OCI-LY1 (cell line): ENCODE data around the gene CATSPERD.
"Not testable (repeated sequence)": the region's sequence is repeated elsewhere in the genome, so short reads cannot be mapped to it uniquely, and the experiment has no call there.

Experiments
- CTCF ChIP-seq: fragments of 200-600 bp; sonication (generic), shearing (Covaris generic); IDR thresholded peaks from 2 replicates; pipeline ENCODE4 v1.5.1; 2017; ENCODE audit warnings: mild to moderate bottlenecking, antibody characterized with exemption, low read length, moderate library complexity, mixed read lengths
- EZH2 ChIP-seq: fragments of 200-600 bp; sonication (generic), shearing (Covaris generic); IDR thresholded peaks from 2 replicates; pipeline ENCODE4 v1.8.0; 2017; ENCODE audit warnings: borderline replicate concordance, mixed run types, mild to moderate bottlenecking, antibody characterized with exemption, low read length, moderate library complexity, mixed read lengths

GRCh38 chr19:5733172-5733571 is 12.7 kb downstream of the CATSPERD start:
- TF ChIP-seq CTCF, EZH2: not testable (repeated sequence)
